ENCODE measurements around the gene S100A5. TPM values are rescaled to one million over a fixed set of nuclear protein-coding genes. Genes with fewer than 3 reads are reported as not detected.
A peak's percentile ranks its signal among the peaks of the same experiment; 100 is the strongest.

S100A5 gene
- total RNA-seq, 1 experiment from 2014 or later: not detected

GRCh38 chr1:153506831-153507413 is 33.8 kb downstream of the S100A5 start:
- TF ChIP-seq, protein P1, sequence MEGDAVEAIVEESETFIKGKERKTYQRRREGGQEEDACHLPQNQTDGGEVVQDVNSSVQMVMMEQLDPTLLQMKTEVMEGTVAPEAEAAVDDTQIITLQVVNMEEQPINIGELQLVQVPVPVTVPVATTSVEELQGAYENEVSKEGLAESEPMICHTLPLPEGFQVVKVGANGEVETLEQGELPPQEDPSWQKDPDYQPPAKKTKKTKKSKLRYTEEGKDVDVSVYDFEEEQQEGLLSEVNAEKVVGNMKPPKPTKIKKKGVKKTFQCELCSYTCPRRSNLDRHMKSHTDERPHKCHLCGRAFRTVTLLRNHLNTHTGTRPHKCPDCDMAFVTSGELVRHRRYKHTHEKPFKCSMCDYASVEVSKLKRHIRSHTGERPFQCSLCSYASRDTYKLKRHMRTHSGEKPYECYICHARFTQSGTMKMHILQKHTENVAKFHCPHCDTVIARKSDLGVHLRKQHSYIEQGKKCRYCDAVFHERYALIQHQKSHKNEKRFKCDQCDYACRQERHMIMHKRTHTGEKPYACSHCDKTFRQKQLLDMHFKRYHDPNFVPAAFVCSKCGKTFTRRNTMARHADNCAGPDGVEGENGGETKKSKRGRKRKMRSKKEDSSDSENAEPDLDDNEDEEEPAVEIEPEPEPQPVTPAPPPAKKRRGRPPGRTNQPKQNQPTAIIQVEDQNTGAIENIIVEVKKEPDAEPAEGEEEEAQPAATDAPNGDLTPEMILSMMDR (IDR thresholded peaks at IDR 0.05; ENCODE audit: unreplicated experiment): no peak
- H3K36me3 Mint-ChIP-seq (ENCODE audit: insufficient read depth, unreplicated experiment): peaks cover 12% of the 10 kb centered on the region
- intact Hi-C loops (cut with micrococcal nuclease; ENCODE audit: unreplicated experiment): loop anchor here (2.0 kb wide), 1 partner anchor 242 kb away; no protein-coding TSS in a partner anchor
- no peak overlapping the region for H3K27ac Mint-ChIP-seq (ENCODE audit: unreplicated experiment)
- H3K4me3 Mint-ChIP-seq (ENCODE audit: low read depth, unreplicated experiment): no peak overlapping the region
- no peaks in the 10 kb centered on the region for H3K27me3 Mint-ChIP-seq (ENCODE audit: unreplicated experiment)
- H3K4me1 Mint-ChIP-seq (ENCODE audit: low read depth, unreplicated experiment): peaks cover 52% of the 10 kb centered on the region
- H3K9me3 Mint-ChIP-seq (ENCODE audit: low read depth, unreplicated experiment): no peaks in the 10 kb centered on the region
- CTCF ChIA-PET: interaction anchor here (1.0 to 1.5 kb wide), 3 partner anchors 9 to 120 kb away, joined by 4 to 5 read pairs (median 4); partner anchors contain the start of gene S100A13
- no TSS peak for BruUV-seq (replicated peaks)
- peak; percentile 47 for DNase-seq

- Mint-ChIP-seq H3K27ac (ENCODE audit: unreplicated experiment) (no peak overlapping the region), H3K4me1 (ENCODE audit: low read depth, unreplicated experiment) (peaks cover 47% of the 10 kb centered on the region), H3K9me3 (ENCODE audit: low read depth, unreplicated experiment) (no peaks in the 10 kb centered on the region), H3K27me3 (ENCODE audit: unreplicated experiment) (peaks cover under 1% of the 10 kb centered on the region), H3K4me3 (ENCODE audit: low read depth, unreplicated experiment) (no peak overlapping the region), H3K36me3 (ENCODE audit: insufficient read depth, unreplicated experiment) (peaks cover 12% of the 10 kb centered on the region)
- intact Hi-C loops (cut with micrococcal nuclease; ENCODE audit: unreplicated experiment): loop anchor here (2.0 kb wide), 1 partner anchor 242 kb away; no protein-coding TSS in a partner anchor
- CTCF ChIA-PET: interaction anchor here (1.0 to 1.5 kb wide), 3 partner anchors 9 to 121 kb away, joined by 4 to 5 read pairs (median 4); partner anchors contain the start of gene S100A13
- DNase-seq: no peak
- TF ChIP-seq, protein P1 (IDR thresholded peaks at IDR 0.05; ENCODE audit: unreplicated experiment): no peak
- BruUV-seq (replicated peaks): no TSS peak
Measured at GRCh38 chr1:153506386-153506785, 34.3 kb downstream of the S100A5 start.

DNA sequence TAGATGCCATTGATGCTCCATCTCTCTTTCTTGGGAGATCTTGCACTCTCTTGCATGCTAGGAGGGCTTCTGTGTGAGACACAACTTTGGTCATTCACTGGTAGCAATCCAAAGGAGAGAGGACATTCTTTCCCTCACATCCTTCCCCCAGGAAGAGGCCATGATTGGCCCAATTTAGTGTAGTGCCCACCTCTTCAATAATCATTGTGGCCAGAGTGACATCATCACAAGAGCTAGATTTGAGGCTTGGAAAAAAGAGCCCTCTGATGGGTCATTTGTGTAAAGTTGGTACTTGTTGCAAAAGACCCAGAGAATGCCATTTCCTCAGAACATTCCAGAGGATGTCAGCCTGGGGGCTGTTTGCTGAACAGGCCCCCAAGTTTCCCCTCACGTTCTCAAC is 35.2 kb downstream of the S100A5 start:
- no peak overlapping the region for H3K4me3 Mint-ChIP-seq (ENCODE audit: low read depth, unreplicated experiment)
- peaks cover 7% of the 10 kb centered on the region for H3K36me3 Mint-ChIP-seq (ENCODE audit: insufficient read depth, unreplicated experiment)
- CTCF ChIA-PET: interaction anchor here (0.7 kb wide), 1 partner anchor 267 kb away, joined by 3 read pairs; no protein-coding TSS in a partner anchor
- no peak overlapping the region for H3K27ac Mint-ChIP-seq (ENCODE audit: unreplicated experiment)
- BruUV-seq (replicated peaks): no TSS peak
- TF ChIP-seq, protein P1 (IDR thresholded peaks at IDR 0.05; ENCODE audit: unreplicated experiment): no peak
- H3K27me3 Mint-ChIP-seq (ENCODE audit: unreplicated experiment): peaks cover 8% of the 10 kb centered on the region
- peaks cover 39% of the 10 kb centered on the region for H3K4me1 Mint-ChIP-seq (ENCODE audit: low read depth, unreplicated experiment)
- DNase-seq: no peak
- no peaks in the 10 kb centered on the region for H3K9me3 Mint-ChIP-seq (ENCODE audit: low read depth, unreplicated experiment)
- intact Hi-C loops (cut with micrococcal nuclease; ENCODE audit: unreplicated experiment): no loop called here

DNA sequence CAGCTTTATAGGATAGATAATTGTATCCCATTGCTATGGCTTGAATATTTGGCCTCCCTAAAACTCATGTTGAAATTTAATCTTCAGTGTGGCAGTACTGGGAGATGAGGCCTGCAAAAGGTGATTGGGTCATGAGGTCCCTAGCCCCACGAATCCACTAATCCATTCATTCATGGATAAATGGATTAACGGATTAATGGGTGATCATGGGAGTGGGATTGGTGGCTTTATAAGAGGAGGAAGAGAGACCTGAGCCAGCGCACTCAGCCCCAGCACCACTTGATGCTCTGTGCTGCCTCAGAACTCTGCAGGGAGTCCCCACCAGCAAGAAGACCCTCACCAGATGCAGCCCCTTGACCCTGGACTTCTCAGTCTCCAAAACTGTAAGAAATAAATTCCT is 37.0 kb downstream of the S100A5 start:
- BruUV-seq (replicated peaks): no TSS peak
- H3K27me3 Mint-ChIP-seq (ENCODE audit: unreplicated experiment): peaks cover 26% of the 10 kb centered on the region
- CTCF ChIA-PET: no interaction called here
- TF ChIP-seq, protein P1 (IDR thresholded peaks at IDR 0.05; ENCODE audit: unreplicated experiment): no peak
- intact Hi-C loops (cut with micrococcal nuclease; ENCODE audit: unreplicated experiment): no loop called here
- H3K9me3 Mint-ChIP-seq (ENCODE audit: low read depth, unreplicated experiment): no peaks in the 10 kb centered on the region
- H3K36me3 Mint-ChIP-seq (ENCODE audit: insufficient read depth, unreplicated experiment): peaks cover 7% of the 10 kb centered on the region
- no peak overlapping the region for H3K4me3 Mint-ChIP-seq (ENCODE audit: low read depth, unreplicated experiment)
- no peak overlapping the region for H3K27ac Mint-ChIP-seq (ENCODE audit: unreplicated experiment)
- DNase-seq: no peak
- peaks cover 22% of the 10 kb centered on the region for H3K4me1 Mint-ChIP-seq (ENCODE audit: low read depth, unreplicated experiment)

Data from Calu3 (cell line).